HCT116 (cell line): ENCODE measurements around the gene RNF13. TPM values are rescaled to one million over a fixed set of nuclear protein-coding genes. Genes with fewer than 3 reads are reported as not detected.

ENCODE experiments used
- ATAC-seq: fragments of 200-7000 bp; cut with Tn5 transposase; 2 replicates; pipeline ENCODE4 v1.9.1; 2020; ENCODE audit warnings: mild to moderate bottlenecking, moderate library complexity
- BruUV-seq: library from RNA; stranded (reverse); fragments of 400-500 nt; replicated peaks from 2 replicates; lab custom pipeline; 2021; lab: Mats Ljungman, UMichigan
- CTCF ChIA-PET: fragments of 300-600 bp; sonication (Branson Sonifier 250); formaldehyde crosslinking; loops from one replicate; lab custom pipeline; 2021; ENCODE audit warnings: antibody characterized with exemption; lab: Charles Lee
- POLR2A ChIA-PET: fragments of 300-600, 350-600 bp; sonication (Branson Sonifier 250); formaldehyde crosslinking; loops from one replicate; lab custom pipeline; 2021; ENCODE audit warnings: antibody characterized with exemption; lab: Charles Lee
- RAD21 ChIA-PET, 2 experiments: fragments of 300-600 bp; sonication (Branson Sonifier 250); formaldehyde crosslinking; loops; one replicate each; lab custom pipeline; 2023; ENCODE audit warnings: low total read pairs in 2 of 2; ENCODE audit not compliant: uncharacterized antibody in 2 of 2, unreplicated experiment in 2 of 2, low non-redundant PET in 1 of 2; lab: Charles Lee
- DNase-seq: peaks from one replicate; pipeline ENCODE4 v3.0.0-alpha.2; 2010; ENCODE audit warnings: low read depth, low spot score
- H2AFZ ChIP-seq: fragments of 200-600 bp; shearing (Covaris generic), sonication (generic); 2 replicates; pipeline ENCODE4 v1.6.1; 2017; ENCODE audit warnings: low read depth, mixed run types, mixed read lengths, antibody characterized with exemption, low read length; ENCODE audit not compliant: poor library complexity, severe bottlenecking
- H3K27ac ChIP-seq: 2 replicates; pipeline ENCODE4 v1.5.1; 2012; ENCODE audit warnings: low read depth, low read length
- H3K27me3 ChIP-seq: fragments of 200-600 bp; sonication (generic); 2 replicates; pipeline ENCODE4 v1.6.1; 2016; ENCODE audit warnings: mixed run types, low read length, mixed read lengths; ENCODE audit not compliant: insufficient read depth
- H3K36me3 ChIP-seq, 2 experiments: fragments of 200-500 bp in 1 of 2; fragments of 200-600 bp in 1 of 2; sonication (Bioruptor generic) in 1 of 2; sonication (generic) in 1 of 2; 2 replicates each; pipeline versions ENCODE4 v1.5.1 to v1.6.1; 2014 to 2016; ENCODE audit warnings: low read length in 2 of 2, inconsistent platforms in 1 of 2, mixed read lengths in 1 of 2, mixed run types in 1 of 2; ENCODE audit not compliant: insufficient read depth in 2 of 2, control insufficient read depth in 1 of 2
- H3K4me1 ChIP-seq, 2 experiments: fragments of 200-600 bp in 1 of 2; sonication (generic) in 1 of 2; 2 replicates each; pipeline versions ENCODE4 v1.5.1 to v1.6.1; 2012 to 2017; ENCODE audit warnings: low read length in 2 of 2, inconsistent platforms in 1 of 2, mild to moderate bottlenecking in 1 of 2, mixed read lengths in 1 of 2, mixed run types in 1 of 2, moderate library complexity in 1 of 2; ENCODE audit not compliant: insufficient read depth in 2 of 2, control insufficient read depth in 1 of 2
- H3K4me2 ChIP-seq: fragments of 200-600 bp; sonication (generic); 2 replicates; pipeline ENCODE4 v1.6.1; 2017; ENCODE audit warnings: mixed run types, low read length, mixed read lengths
- H3K4me3 ChIP-seq, 2 experiments: fragments of 200-600 bp in 1 of 2; sonication (generic) in 1 of 2; replicated peaks in 1 of 2; 2 replicates each; pipeline ENCODE4 v1.5.1; 2011 to 2016; ENCODE audit warnings: low read length in 2 of 2, control low read depth in 1 of 2, low read depth in 1 of 2, mild to moderate bottlenecking in 1 of 2, mixed read lengths in 1 of 2, mixed run types in 1 of 2
- H3K79me2 ChIP-seq: fragments of 200-600 bp; sonication (generic); 2 replicates; pipeline ENCODE4 v1.6.1; 2017; ENCODE audit warnings: mild to moderate bottlenecking, mixed run types, low read length, moderate library complexity, mixed read lengths; ENCODE audit not compliant: insufficient read depth
- H3K9ac ChIP-seq: fragments of 200-600 bp; sonication (generic); 2 replicates; pipeline ENCODE4 v1.6.1; 2016; ENCODE audit warnings: low read length, mixed read lengths
- H3K9me2 ChIP-seq: fragments of 200-600 bp; sonication (generic), shearing (Covaris generic); 2 replicates; pipeline ENCODE4 v1.6.1; 2017; ENCODE audit warnings: mixed run types, mild to moderate bottlenecking, moderate library complexity; ENCODE audit not compliant: insufficient read depth
- H3K9me3 ChIP-seq, 2 experiments: fragments of 200-500 bp in 1 of 2; fragments of 200-600 bp in 1 of 2; sonication (Bioruptor generic) in 1 of 2; sonication (generic) in 1 of 2; 2 replicates each; pipeline ENCODE4 v1.6.1; 2014 to 2017; ENCODE audit warnings: low read length in 2 of 2, mixed read lengths in 2 of 2, inconsistent platforms in 1 of 2, low read depth in 1 of 2, mild to moderate bottlenecking in 1 of 2, mixed run types in 1 of 2, moderate library complexity in 1 of 2; ENCODE audit not compliant: control insufficient read depth in 1 of 2, insufficient read depth in 1 of 2
- H4K20me1 ChIP-seq: fragments of 200-600 bp; sonication (generic), shearing (Covaris generic); 2 replicates; pipeline ENCODE4 v1.6.1; 2017; ENCODE audit warnings: mixed run types, mild to moderate bottlenecking, moderate library complexity; ENCODE audit not compliant: insufficient read depth
- CEBPB ChIP-seq: IDR thresholded peaks from 2 replicates; pipeline ENCODE4 v1.6.1; 2012; ENCODE audit warnings: low read depth
- CTCF ChIP-seq, 3 experiments: fragments of 200-600 bp in 1 of 3; sonication (generic) in 1 of 3; IDR thresholded peaks in 2 of 3; conservative IDR thresholded peaks in 1 of 3; 2 replicates each; pipeline ENCODE4 v1.5.1; 2012 to 2017; ENCODE audit warnings: low read depth in 2 of 3, low read length in 2 of 3, antibody characterized with exemption in 1 of 3, borderline replicate concordance in 1 of 3, control low read depth in 1 of 3, mild to moderate bottlenecking in 1 of 3, mixed read lengths in 1 of 3, mixed run types in 1 of 3, moderate library complexity in 1 of 3; ENCODE audit not compliant: insufficient read depth in 1 of 3
- EGR1 ChIP-seq: IDR thresholded peaks from 2 replicates; pipeline ENCODE4 v1.6.1; 2012; ENCODE audit warnings: low read depth
- ELF1 ChIP-seq: IDR thresholded peaks from 2 replicates; pipeline ENCODE4 v1.6.1; 2012; ENCODE audit warnings: low read depth, borderline replicate concordance
- EZH2 ChIP-seq: fragments of 200-600 bp; sonication (generic); IDR thresholded peaks from 2 replicates; pipeline ENCODE4 v1.6.1; 2017; ENCODE audit warnings: antibody characterized with exemption, mixed run types
- FOSL1 ChIP-seq: IDR thresholded peaks from 2 replicates; pipeline ENCODE4 v1.6.1; 2012; ENCODE audit warnings: low read depth
- MAX ChIP-seq: IDR thresholded peaks from 2 replicates; pipeline ENCODE4 v1.6.1; 2012
- POLR2A ChIP-seq: IDR thresholded peaks from 2 replicates; pipeline ENCODE4 v1.7.0; 2011; ENCODE audit warnings: borderline replicate concordance; ENCODE audit not compliant: insufficient read depth, insufficient read length; ENCODE audit errors: extremely low read depth
- POLR2AphosphoS5 ChIP-seq: IDR thresholded peaks from 2 replicates; pipeline ENCODE4 v1.6.1; 2011; ENCODE audit warnings: mild to moderate bottlenecking, low read depth, low read length, moderate library complexity
- RAD21 ChIP-seq: IDR thresholded peaks from 2 replicates; pipeline ENCODE4 v1.6.1; 2012; ENCODE audit warnings: low read depth, mild to moderate bottlenecking
- SIN3A ChIP-seq: IDR thresholded peaks from 2 replicates; pipeline ENCODE4 v1.6.1; 2012; ENCODE audit warnings: low read depth
- SP1 ChIP-seq: IDR thresholded peaks from 2 replicates; pipeline ENCODE4 v1.6.1; 2012; ENCODE audit warnings: low read depth
- TCF7L2 ChIP-seq: IDR thresholded peaks from 2 replicates; pipeline ENCODE4 v1.7.0; 2011; ENCODE audit warnings: borderline replicate concordance, inconsistent platforms; ENCODE audit not compliant: insufficient read depth, insufficient read length; ENCODE audit errors: extremely low read depth
- ZNF274 ChIP-seq: fragments of 200-500 bp; sonication (Bioruptor generic); IDR thresholded peaks from 2 replicates; pipeline ENCODE4 v1.6.1; 2014; ENCODE audit warnings: mild to moderate bottlenecking, low read depth, low read length, inconsistent platforms
- intact Hi-C: fragments of 100-400 bp; cut with micrococcal nuclease; formaldehyde crosslinking; loops from 2 replicates; pipeline ENCODE4 v1.10.0; 2022
- total RNA-seq: library from RNA; stranded (reverse); gene quantifications from one replicate; pipeline ENCODE4 v1.2.1, GENCODE V29; 2021; ENCODE audit not compliant: unreplicated experiment
- TF ChIP-seq, protein P1 (sequence below): IDR thresholded peaks from 2 replicates; pipeline ENCODE4 v1.6.1; 2011; ENCODE audit warnings: mild to moderate bottlenecking, low read length, moderate library complexity; ENCODE audit not compliant: insufficient replicate concordance; ENCODE audit errors: extremely low read depth

RNF13 gene
- total RNA-seq, 1 experiment from 2014 or later: 39.9 TPM

DNA sequence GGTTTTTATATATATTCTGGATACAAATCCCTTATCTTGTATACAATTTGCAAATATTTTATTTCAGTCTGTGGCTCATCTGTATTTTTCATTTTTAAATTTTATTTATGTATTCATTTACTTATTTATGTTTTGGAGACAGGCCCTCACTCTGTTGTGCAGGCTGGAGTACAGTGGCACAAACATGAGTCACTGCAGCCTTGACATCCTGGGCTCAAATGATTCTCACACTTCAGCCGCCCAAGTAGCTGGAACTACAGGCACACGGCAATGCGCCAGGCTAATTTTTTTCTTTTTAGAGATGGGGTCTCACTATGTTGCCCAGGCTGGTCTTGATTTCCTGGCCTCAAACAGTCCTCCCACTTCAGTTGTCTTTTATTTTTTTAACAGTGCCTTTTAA, 107.1 kb downstream of the RNF13 start (continued):
- TF ChIP-seq, protein P1, sequence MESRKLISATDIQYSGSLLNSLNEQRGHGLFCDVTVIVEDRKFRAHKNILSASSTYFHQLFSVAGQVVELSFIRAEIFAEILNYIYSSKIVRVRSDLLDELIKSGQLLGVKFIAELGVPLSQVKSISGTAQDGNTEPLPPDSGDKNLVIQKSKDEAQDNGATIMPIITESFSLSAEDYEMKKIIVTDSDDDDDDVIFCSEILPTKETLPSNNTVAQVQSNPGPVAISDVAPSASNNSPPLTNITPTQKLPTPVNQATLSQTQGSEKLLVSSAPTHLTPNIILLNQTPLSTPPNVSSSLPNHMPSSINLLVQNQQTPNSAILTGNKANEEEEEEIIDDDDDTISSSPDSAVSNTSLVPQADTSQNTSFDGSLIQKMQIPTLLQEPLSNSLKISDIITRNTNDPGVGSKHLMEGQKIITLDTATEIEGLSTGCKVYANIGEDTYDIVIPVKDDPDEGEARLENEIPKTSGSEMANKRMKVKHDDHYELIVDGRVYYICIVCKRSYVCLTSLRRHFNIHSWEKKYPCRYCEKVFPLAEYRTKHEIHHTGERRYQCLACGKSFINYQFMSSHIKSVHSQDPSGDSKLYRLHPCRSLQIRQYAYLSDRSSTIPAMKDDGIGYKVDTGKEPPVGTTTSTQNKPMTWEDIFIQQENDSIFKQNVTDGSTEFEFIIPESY: no peak
- TF ChIP-seq POLR2AphosphoS5 (no peak), POLR2A (no peak), SIN3A (no peak), EGR1 (no peak), ELF1 (no peak)

- H3K9me3 ChIP-seq: no peaks in the 10 kb centered on the region
- H3K9ac ChIP-seq: no peak overlapping the region
- intact Hi-C loops: loop anchor here (10.0 kb wide), 1 partner anchor 562 kb away; no protein-coding TSS in a partner anchor
- H3K27ac ChIP-seq: no peak overlapping the region
- ChIA-PET CTCF (interaction anchor here (1.1 kb wide), 1 partner anchor 306 kb away, joined by 3 read pairs; no protein-coding TSS in a partner anchor), POLR2A (no interaction called here), RAD21 (no interaction called here)
- H3K9me2 ChIP-seq: no peaks in the 10 kb centered on the region
- TF ChIP-seq SIN3A (no peak), CTCF (IDR thresholded peaks at IDR 0.05 in 2 of 3, conservative IDR thresholded peaks at IDR 0.05 in 1 of 3; ENCODE audit: borderline replicate concordance in 1 of 3, insufficient read depth in 1 of 3, low read depth in 2 of 3, low read length in 2 of 3) (no peak), MAX (no peak), RAD21 (no peak), FOSL1 (no peak), CEBPB (no peak), TCF7L2 (no peak), ZNF274 (no peak), EZH2 (no peak), SP1 (no peak)
- H3K4me3 ChIP-seq: no peak overlapping the region
- no peak for DNase-seq
- no peak overlapping the region for H2AFZ ChIP-seq
- no peaks in the 10 kb centered on the region; the same call in 1 of the 2 replicates for H3K79me2 ChIP-seq
- peaks cover 0 to 4% of the 10 kb centered on the region in 2 experiments; a peak in 1 of 4 replicates for H3K4me1 ChIP-seq
- BruUV-seq: no TSS peak
- ATAC-seq: no peak
- H3K36me3 ChIP-seq: no peaks in the 10 kb centered on the region
- H4K20me1 ChIP-seq: 0 out of 2 replicates have a peak, but pooled peaks cover 4% of the 10 kb centered on the region
- H3K4me2 ChIP-seq: no peak overlapping the region
- no peaks in the 10 kb centered on the region for H3K27me3 ChIP-seq
These were observed 120.0 kb downstream of the RNF13 start for GRCh38 chr3:149933008-149933407.
